Germinal center (tissue), 1 donor: ENCODE measurements around the gene VOPP1.
"Not testable (repeated sequence)": the region's sequence is repeated elsewhere in the genome, so short reads cannot be mapped to it uniquely, and the experiment has no call there.

Experiments
- DNase-seq: peaks from one replicate; pipeline ENCODE4 v3.0.0; 2012; ENCODE audit warnings: mixed read lengths, low spot score

Gene VOPP1

GRCh38 chr7:55488216-55488615 lies 84.1 kb downstream of the VOPP1 start:
- DNase-seq, result no peak

GRCh38 chr7:55486991-55487390 lies 85.3 kb downstream of the VOPP1 start:
- DNase-seq, result no peak

GRCh38 chr7:55486192-55486590 lies 86.1 kb downstream of the VOPP1 start:
- DNase-seq, result no peak

GRCh38 chr7:55485501-55486191 lies 86.7 kb downstream of the VOPP1 start:
- DNase-seq, result no peak

GRCh38 chr7:55484834-55485233 lies 87.5 kb downstream of the VOPP1 start:
- no peak for DNase-seq

GRCh38 chr7:55484241-55484640 lies 88.1 kb downstream of the VOPP1 start:
- DNase-seq, result no peak

GRCh38 chr7:55483046-55483445 lies 89.3 kb downstream of the VOPP1 start:
- DNase-seq, result no peak

- DNase-seq, result no peak
Measured at GRCh38 chr7:55481155-55481554, 91.1 kb downstream of the VOPP1 start.

GRCh38 chr7:55478700-55479099 lies 93.6 kb downstream of the VOPP1 start:
- no peak for DNase-seq

GRCh38 chr7:55477781-55478374 lies 94.4 kb downstream of the VOPP1 start:
- DNase-seq, result no peak

GRCh38 chr7:55476852-55477780 lies 95.2 kb downstream of the VOPP1 start:
- no peak for DNase-seq

- DNase-seq, result no peak
Measured at GRCh38 chr7:55475855-55476803, 96.2 kb downstream of the VOPP1 start.

- DNase-seq, result no peak
Measured at GRCh38 chr7:55474944-55475854, 97.1 kb downstream of the VOPP1 start.

- DNase-seq, result no peak
Measured at GRCh38 chr7:55473932-55474331, 98.4 kb downstream of the VOPP1 start.

- DNase-seq, result no peak
Measured at GRCh38 chr7:55472928-55473725, 99.2 kb downstream of the VOPP1 start.

GRCh38 chr7:55472406-55472805 lies 99.9 kb downstream of the VOPP1 start:
- not testable (repeated sequence) for DNase-seq

- DNase-seq, result not testable (repeated sequence)
Measured at GRCh38 chr7:55471594-55471993, 100.7 kb downstream of the VOPP1 start.

GRCh38 chr7:55470261-55470660 lies 102.0 kb downstream of the VOPP1 start:
- no peak for DNase-seq

GRCh38 chr7:55469721-55470120 lies 102.6 kb downstream of the VOPP1 start:
- DNase-seq, result no peak

- no peak for DNase-seq
Measured at GRCh38 chr7:55469271-55469681, 103.0 kb downstream of the VOPP1 start.
